ENCODE results near the gene FIGLA.

Gene FIGLA

GRCh38 chr2:70771446-70771845, 19.0 kb downstream of the FIGLA start:
- no peak for DNase-seq (ENCODE audit: low spot score)

GRCh38 chr2:70769450-70769849, 21.0 kb downstream of the FIGLA start:
- no peak for DNase-seq (ENCODE audit: low spot score)

GRCh38 chr2:70768590-70769085, 21.8 kb downstream of the FIGLA start:
- no peak for DNase-seq (ENCODE audit: low spot score)

- DNase-seq (ENCODE audit: low spot score): peak; percentile 9
These were observed 22.5 kb downstream of the FIGLA start, which contains the start of gene ADD2 for GRCh38 chr2:70767699-70768589. ADD2 (minus strand) TSS chr2:70768200; CDS start chr2:70706408, 61,792 bp downstream.

- DNase-seq (ENCODE audit: low spot score): no peak
These were observed 23.3 kb downstream of the FIGLA start for GRCh38 chr2:70767079-70767698.

- DNase-seq (ENCODE audit: low spot score): no peak
These were observed 23.9 kb downstream of the FIGLA start for GRCh38 chr2:70766357-70767078.

GRCh38 chr2:70765507-70765906, 24.9 kb downstream of the FIGLA start:
- no peak for DNase-seq (ENCODE audit: low spot score)

GRCh38 chr2:70759446-70759845, 31.0 kb downstream of the FIGLA start:
- no peak for DNase-seq (ENCODE audit: low spot score)

GRCh38 chr2:70757966-70758365, 32.5 kb downstream of the FIGLA start:
- no peak for DNase-seq (ENCODE audit: low spot score)

GRCh38 chr2:70757360-70757759, 33.1 kb downstream of the FIGLA start:
- DNase-seq (ENCODE audit: low spot score): no peak

- no peak for DNase-seq (ENCODE audit: low spot score)
These were observed 34.3 kb downstream of the FIGLA start for GRCh38 chr2:70756128-70756527.

- no peak for DNase-seq (ENCODE audit: low spot score)
These were observed 36.5 kb downstream of the FIGLA start for GRCh38 chr2:70753902-70754301.

- DNase-seq (ENCODE audit: low spot score): no peak
These were observed 37.4 kb downstream of the FIGLA start for GRCh38 chr2:70753031-70753430.

- no peak for DNase-seq (ENCODE audit: low spot score)
These were observed 38.0 kb downstream of the FIGLA start for GRCh38 chr2:70752396-70752795.

- DNase-seq (ENCODE audit: low spot score): no peak
These were observed 38.6 kb downstream of the FIGLA start for GRCh38 chr2:70751881-70752280.

GRCh38 chr2:70750320-70750719, 40.1 kb downstream of the FIGLA start:
- DNase-seq (ENCODE audit: low spot score): no peak

GRCh38 chr2:70748002-70748784, 42.2 kb downstream of the FIGLA start:
- DNase-seq (ENCODE audit: low spot score): no peak

- no peak for DNase-seq (ENCODE audit: low spot score)
These were observed 43.2 kb downstream of the FIGLA start for GRCh38 chr2:70747284-70747683.

GRCh38 chr2:70746094-70746974, 44.1 kb downstream of the FIGLA start:
- no peak for DNase-seq (ENCODE audit: low spot score)

GRCh38 chr2:70745276-70745825, 45.1 kb downstream of the FIGLA start:
- no peak for DNase-seq (ENCODE audit: low spot score)
